Gastroesophageal sphincter (tissue), 3 donors: Measurements from ENCODE around the gene IQGAP3.

Experiments
- POLR2A ChIP-seq, 2 donors: fragments of 450-650 bp; IDR thresholded peaks; one replicate each; pipeline ENCODE4 v1.6.1; 2017; ENCODE audit warnings: antibody characterized with exemption in 2 of 2, mild to moderate bottlenecking in 2 of 2, moderate library complexity in 1 of 2
- POLR2AphosphoS5 ChIP-seq: sonication (generic); formaldehyde crosslinking; IDR thresholded peaks from one replicate; pipeline ENCODE4 v1.6.1; 2017; ENCODE audit warnings: antibody characterized with exemption
- TF ChIP-seq, protein P1 (sequence below), 4 experiments: fragments of 200-600 bp in 2 of 4; fragments of 450-650 bp in 2 of 4; sonication (generic) in 1 of 4; IDR thresholded peaks; one replicate each; pipeline ENCODE4 v1.5.1; 2017 to 2019; ENCODE audit warnings: antibody characterized with exemption in 4 of 4, mild to moderate bottlenecking in 2 of 4, moderate library complexity in 2 of 4

DNA sequence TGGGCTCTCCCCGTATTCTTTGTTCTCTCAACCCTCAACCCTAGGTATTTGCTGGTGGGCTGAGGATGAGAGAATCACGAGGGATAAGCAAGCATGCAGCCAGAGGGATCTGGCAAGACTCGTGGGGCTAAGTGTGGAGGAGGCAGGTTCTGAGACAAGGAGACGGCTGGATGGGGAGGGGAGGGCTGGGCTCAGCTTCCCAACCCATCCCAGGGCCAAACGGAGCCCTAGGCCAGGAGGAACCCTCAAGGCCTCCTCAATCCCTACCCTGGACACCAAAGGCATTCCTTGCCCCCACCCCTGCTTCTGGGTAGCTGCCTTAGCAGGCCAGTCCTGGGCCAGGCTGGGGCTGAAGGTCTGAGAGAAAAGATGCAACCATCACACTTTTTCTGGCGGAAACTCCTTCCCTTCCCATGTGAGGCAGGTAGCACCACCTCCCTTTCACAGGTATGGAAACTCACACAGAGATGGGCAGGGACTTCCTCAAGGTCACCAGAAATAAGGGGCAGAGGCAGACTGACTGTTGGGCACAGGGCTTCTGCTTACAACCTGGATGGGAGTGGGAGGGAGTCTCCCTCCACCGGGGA is 78.0 kb downstream of the IQGAP3 start:
- TF ChIP-seq, protein P1, sequence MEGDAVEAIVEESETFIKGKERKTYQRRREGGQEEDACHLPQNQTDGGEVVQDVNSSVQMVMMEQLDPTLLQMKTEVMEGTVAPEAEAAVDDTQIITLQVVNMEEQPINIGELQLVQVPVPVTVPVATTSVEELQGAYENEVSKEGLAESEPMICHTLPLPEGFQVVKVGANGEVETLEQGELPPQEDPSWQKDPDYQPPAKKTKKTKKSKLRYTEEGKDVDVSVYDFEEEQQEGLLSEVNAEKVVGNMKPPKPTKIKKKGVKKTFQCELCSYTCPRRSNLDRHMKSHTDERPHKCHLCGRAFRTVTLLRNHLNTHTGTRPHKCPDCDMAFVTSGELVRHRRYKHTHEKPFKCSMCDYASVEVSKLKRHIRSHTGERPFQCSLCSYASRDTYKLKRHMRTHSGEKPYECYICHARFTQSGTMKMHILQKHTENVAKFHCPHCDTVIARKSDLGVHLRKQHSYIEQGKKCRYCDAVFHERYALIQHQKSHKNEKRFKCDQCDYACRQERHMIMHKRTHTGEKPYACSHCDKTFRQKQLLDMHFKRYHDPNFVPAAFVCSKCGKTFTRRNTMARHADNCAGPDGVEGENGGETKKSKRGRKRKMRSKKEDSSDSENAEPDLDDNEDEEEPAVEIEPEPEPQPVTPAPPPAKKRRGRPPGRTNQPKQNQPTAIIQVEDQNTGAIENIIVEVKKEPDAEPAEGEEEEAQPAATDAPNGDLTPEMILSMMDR (IDR thresholded peaks at IDR 0.05), result no peak
- no peak for TF ChIP-seq POLR2AphosphoS5
- TF ChIP-seq POLR2A (IDR thresholded peaks at IDR 0.05), result no peak
